Peyer's patch (tissue), 4 donors: ENCODE measurements around the gene SHKBP1.

Source experiments
- CTCF ChIP-seq, 6 experiments: fragments of 450-650 bp in 4 of 6; fragments of 200-600 bp in 2 of 6; sonication (generic) in 1 of 6; IDR thresholded peaks; one replicate each; pipeline ENCODE4 v1.5.1; 2017 to 2019; ENCODE audit warnings: antibody characterized with exemption in 6 of 6, mild to moderate bottlenecking in 3 of 6, moderate library complexity in 1 of 6
- POLR2A ChIP-seq, 2 donors: fragments of 450-650 bp; IDR thresholded peaks; one replicate each; pipeline ENCODE4 v1.5.1; 2017; ENCODE audit warnings: antibody characterized with exemption in 2 of 2, mild to moderate bottlenecking in 2 of 2, moderate library complexity in 2 of 2

GRCh38 chr19:40590464-40591265, 14.0 kb downstream of the SHKBP1 start:
- TF ChIP-seq CTCF (IDR thresholded peaks at IDR 0.05) = no peak
- no peak for TF ChIP-seq POLR2A (IDR thresholded peaks at IDR 0.05)
